GM21619 (cell line): ENCODE measurements around the gene MED9.
"Not testable (repeated sequence)": the region's sequence is repeated elsewhere in the genome, so short reads cannot be mapped to it uniquely, and the experiment has no call there.

Source experiments
- ATAC-seq: cut with Tn5 transposase; IDR thresholded peaks from one replicate; pipeline ENCODE4 v1.9.1; 2021; ENCODE audit not compliant: unreplicated experiment

The MED9 gene

DNA sequence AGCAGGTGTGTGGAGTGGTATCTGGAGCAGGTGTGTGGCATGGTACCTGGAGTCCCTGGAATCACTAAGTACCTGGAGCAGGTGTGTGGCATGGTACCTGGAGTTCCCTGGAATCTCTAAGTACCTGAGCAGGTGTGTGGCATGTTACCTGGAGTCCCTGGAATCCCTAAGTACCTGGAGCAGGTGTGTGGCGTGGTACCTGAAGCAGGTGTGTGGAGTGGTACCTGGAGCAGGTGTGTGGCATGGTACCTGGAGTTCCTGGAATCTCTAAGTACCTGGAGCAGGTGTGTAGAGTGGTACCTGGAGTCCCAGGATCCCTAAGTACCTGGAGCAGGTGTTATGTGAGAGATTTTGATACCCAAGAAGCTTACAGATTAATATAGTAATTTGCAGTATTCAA lies 22.1 kb upstream of the MED9 start:
- not testable (repeated sequence) for ATAC-seq

DNA sequence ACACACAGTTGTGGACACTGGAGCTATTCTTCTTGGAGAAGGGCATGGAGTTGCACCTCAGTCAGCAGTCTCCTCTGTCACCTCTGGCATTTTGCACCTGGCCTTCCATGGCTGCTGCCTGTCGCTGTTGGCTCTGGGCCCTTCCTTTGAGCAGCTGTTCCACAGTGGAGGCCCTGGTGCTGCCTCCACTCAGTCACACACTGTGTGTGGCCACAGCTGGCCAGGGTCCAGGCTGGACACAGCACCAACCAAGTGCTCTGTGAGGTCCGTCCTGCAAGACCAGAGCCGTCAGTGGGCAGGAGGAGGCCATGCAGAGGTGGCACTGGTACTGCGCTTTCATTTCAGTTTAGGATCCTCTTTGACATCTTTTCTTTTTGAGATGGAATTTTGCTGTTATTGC lies 21.6 kb upstream of the MED9 start:
- no peak for ATAC-seq

DNA sequence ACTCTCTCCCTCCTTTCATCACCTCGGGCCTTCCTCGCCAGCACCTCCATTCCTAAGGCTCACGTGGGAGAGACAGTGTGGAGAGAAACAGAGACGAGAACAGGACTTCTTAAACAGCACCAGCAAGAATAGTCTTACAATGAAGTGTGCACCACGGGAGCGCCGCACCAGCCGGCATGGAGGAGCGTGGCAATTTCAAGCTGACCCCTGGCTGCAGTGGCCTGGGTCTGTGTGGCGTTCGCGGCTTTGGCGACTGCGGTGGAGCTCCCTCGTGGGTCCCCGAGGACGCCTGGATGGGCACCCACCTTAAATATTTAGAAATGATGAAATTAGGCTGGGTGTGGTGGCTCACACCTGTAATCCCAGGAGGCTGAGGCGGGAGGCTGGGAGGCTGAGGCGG lies 20.5 kb upstream of the MED9 start:
- ATAC-seq, result no peak

DNA sequence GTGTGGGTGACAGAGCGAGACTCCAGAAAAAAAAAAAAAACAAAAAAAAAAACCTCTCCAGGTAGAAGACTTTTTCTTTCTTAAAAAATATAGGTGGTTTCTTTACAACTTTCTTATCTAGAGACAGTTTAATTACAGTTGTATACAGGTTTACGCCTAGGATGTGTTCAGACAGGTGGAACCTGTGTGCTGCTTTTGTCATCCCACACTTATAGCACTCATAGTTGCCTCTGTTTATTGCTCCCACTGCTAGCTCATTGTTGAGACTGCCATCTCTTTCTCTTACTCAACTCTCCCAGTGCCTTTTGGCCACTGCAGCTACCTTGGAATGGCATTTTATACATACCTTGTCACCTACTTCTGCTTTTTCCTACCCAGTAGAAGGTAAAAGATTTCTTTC lies 19.1 kb upstream of the MED9 start:
- ATAC-seq, result no peak

DNA sequence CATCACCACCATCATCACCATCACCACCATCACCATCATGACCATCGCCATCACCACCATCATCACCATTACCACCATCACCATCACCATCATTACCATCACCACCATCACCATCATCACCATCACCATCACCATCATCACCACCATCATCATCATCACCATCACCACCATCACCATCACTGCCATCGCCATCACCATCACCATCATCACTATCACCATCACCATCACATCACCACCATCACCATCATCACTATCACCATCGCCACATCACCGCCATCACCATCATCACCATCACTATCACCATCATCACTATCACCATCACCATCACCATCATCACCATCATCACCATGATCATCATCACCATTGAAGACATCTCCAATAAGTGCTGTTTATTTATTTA lies 16.8 kb upstream of the MED9 start:
- ATAC-seq, result no peak

DNA sequence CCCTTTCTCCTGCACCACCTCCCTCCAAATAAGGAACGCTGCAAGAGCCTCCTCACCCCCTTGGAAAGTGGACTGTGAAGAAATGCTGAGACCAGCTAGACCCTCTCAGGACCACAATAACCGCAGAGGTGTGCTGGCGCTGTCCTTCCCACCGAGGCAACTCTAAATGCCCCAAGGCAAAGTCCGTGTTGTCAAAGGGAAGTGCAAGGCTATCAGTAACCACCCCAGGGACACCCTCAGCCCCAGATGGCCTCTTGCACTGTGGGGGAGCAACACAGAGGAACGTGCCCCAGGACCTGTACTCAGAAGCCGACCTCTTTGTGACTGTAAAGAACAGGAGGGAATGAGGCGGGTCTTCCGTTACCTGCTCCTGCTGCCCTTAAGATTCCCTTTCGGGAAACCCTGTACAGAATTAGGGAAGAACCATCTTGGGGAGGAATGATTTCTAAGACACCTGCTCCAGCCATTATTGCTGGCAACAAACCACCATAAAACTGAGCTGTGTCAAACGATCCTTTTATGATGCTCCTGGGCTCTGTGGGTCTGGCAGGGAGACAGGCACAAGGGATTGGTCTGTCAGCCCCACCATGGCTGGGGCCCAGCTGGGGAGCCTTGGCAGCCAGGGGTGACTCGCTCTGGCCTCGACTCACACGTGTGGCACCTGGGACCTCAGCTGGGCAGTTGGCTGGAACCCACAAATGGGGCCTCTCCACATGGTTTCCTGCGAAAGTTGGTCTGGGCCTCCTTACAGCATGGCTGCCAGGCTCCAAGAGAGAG lies 14.6 kb upstream of the MED9 start:
- no peak for ATAC-seq

- ATAC-seq, result no peak
Measured at GRCh38 chr17:17463821-17464220, 13.0 kb upstream of the MED9 start.

DNA sequence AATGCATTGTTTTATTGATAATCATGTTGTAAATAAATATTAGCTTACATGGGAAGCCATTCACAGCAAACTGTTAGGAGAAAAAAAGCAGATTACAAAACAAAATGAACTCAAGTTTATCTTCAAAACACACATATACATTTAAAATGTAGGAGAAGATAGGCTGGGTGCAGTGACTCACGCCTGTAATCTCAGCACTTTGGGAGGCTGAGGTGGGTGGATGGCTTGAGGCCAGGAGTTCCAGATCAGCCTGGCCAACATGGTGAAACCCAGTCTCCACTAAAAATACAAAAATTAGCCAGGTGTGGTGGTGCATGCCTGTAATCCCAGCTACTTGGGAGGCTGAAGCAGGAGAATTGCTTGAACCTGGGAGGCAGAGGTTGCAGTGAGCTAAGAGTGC lies 10.9 kb upstream of the MED9 start:
- not testable (repeated sequence) for ATAC-seq

- no peak for ATAC-seq
Measured at GRCh38 chr17:17466511-17466910, 10.3 kb upstream of the MED9 start.

DNA sequence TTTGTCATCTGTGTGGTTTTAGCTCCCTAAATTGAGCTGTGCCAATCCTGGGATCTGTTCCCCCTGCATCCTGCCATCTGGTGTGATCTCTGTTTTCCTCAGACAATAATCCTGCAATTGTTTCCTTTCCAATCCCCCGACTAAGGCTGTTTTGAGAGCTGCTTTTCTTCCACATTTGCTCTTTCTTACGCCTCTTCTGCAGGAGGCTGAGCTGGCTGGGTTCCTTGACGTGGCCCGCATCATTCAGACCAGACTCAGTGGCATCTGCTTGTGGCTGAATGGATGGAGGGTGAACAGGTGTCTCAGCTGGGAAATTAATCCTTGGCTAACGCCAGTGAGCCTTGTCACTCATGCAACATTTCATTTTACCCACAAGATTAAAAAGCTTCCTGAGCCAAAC lies 9.8 kb upstream of the MED9 start:
- ATAC-seq, result no peak

- no peak for ATAC-seq
Measured at GRCh38 chr17:17467720-17468119, 9.1 kb upstream of the MED9 start.

GRCh38 chr17:17468217-17469010 lies 8.4 kb upstream of the MED9 start:
- no peak for ATAC-seq

DNA sequence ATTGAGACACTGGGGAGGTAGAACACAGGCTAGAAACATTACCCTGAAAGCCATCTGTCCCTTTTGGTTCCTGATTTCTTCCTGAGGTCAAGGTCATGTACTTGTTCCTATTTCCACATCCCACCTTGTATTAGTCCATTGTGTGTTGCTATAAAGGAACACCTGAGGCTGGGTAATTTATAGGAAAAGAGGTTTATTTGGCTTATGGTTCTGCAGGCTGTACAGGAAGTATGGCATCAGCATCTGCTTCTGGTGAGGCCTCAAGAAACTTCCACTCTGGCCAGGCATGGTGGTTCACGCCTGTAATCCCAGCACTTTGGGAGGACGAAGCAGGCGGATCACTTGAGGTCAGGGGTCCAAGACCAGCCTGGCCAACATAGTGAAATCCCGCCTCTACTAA lies 7.4 kb upstream of the MED9 start:
- no peak for ATAC-seq

GRCh38 chr17:17469996-17470395 lies 6.8 kb upstream of the MED9 start:
- ATAC-seq, result no peak

- ATAC-seq, result no peak
Measured at GRCh38 chr17:17472333-17472920, 4.4 kb upstream of the MED9 start.

DNA sequence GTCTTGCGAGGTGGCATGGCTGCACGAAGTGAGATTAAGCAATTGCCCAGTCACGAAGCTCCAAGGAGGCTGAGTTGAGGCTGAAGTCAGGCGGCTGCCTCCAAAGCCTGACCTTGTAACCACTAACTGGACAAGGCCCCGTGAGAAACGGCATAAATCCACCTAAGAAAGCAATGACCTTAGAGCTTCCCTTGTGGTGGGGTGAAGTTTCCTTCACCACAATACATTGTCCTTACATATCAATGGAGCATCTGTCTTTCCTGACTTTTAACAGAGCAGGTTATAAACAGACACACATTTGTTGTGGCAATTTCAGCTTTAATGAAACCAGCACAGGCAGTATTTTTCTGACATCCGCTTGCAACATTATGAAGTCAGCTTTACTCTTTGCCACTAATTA lies 2.5 kb upstream of the MED9 start:
- ATAC-seq, result no peak

- no peak for ATAC-seq
Measured at GRCh38 chr17:17479209-17479608, 2.4 kb downstream of the MED9 start.

DNA sequence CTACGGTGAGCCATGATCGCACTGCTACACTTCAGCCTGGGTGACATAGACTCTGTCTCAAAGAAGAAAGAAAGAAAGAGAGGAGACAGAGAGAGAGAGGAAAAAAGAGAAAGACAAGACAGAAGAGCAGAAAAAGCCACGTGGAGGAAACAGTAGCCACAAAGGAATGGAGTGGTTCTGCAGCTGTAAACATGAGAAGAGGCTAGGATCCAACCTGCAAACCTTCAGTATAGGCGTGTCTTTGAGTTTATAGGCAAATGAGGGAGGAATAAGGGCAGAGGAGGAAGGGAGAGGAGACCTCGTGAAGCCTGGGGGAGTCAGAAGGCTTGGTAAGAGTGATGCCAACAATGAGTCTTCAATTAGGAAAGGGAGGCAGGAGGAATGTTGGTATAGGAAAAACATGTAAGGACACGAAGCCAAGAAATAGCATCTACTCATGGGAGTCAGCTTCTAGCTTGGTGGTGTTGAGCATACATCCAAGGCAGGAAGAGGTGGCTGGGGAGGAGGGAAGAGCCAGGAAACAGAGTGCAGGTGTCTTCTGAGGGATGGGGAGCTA lies 3.9 kb downstream of the MED9 start:
- no peak for ATAC-seq

DNA sequence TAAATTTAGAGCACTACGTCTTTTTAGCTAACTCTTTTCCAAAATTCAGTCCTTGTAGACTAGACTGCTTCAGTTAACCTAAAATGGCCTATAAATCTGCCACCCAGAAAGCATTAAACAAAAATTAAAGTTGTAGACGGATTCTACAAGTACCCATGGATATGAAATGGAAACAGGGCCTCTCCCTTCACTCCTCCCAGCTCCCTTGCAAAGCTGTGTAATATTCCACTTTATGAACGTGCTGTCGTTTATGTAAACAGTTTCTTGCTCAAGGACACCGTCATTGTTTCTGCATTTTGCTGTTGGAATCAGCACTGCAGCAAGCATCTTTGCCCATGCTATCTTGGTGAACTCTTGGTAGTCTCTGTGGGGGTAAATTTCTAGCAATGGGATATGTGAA lies 5.1 kb downstream of the MED9 start:
- no peak for ATAC-seq

- ATAC-seq, result no peak
Measured at GRCh38 chr17:17484451-17484899, 7.7 kb downstream of the MED9 start.

- no peak for ATAC-seq
Measured at GRCh38 chr17:17485420-17485819, 8.6 kb downstream of the MED9 start.

GRCh38 chr17:17486416-17486815 lies 9.6 kb downstream of the MED9 start:
- ATAC-seq, result not testable (repeated sequence)
